ENCODE measurements around the gene LEKR1.
"Not testable (repeated sequence)": the region's sequence is repeated elsewhere in the genome, so short reads cannot be mapped to it uniquely, and the experiment has no call there.

Gene LEKR1

DNA sequence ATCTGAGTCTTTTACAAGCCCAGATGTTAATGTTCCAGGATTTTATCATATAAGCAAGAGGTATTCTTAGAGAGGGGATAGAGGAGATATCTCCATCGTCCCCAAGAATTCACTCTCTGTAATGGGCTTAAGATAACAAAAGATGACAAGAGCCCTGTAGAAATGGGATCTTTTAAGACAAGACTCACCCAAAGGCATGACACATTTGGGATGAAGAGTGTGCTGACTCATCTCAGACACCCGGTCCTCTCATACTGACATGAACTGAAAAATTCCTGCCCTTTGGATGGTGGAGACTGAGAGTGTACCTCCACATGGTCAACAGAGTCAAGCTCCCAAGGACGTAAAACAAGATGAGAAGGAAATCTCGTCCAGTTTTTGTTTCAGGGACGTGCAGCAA, 11.0 kb downstream of the LEKR1 start:
- DNase-seq (ENCODE audit: low spot score): peak; percentile 48

DNA sequence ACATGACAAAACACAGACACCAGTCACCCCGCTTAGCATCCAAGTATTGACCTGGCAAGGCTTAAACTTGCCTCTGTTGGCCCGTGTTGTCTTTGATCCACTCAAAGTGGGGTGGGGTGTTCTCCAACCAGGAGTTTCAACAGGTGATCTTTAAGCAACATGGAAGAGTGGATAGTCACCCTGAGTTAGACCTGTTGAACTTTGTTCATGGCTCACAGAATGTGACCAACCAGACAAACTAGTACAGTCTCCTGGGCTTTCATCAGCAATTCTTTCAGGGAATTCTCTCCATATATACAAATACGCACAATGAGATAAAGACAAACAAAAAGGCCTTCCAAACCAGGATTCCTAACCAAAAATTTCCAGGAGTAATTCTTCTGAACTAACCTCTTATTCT, 11.9 kb downstream of the LEKR1 start:
- no peak for DNase-seq (ENCODE audit: low spot score)

DNA sequence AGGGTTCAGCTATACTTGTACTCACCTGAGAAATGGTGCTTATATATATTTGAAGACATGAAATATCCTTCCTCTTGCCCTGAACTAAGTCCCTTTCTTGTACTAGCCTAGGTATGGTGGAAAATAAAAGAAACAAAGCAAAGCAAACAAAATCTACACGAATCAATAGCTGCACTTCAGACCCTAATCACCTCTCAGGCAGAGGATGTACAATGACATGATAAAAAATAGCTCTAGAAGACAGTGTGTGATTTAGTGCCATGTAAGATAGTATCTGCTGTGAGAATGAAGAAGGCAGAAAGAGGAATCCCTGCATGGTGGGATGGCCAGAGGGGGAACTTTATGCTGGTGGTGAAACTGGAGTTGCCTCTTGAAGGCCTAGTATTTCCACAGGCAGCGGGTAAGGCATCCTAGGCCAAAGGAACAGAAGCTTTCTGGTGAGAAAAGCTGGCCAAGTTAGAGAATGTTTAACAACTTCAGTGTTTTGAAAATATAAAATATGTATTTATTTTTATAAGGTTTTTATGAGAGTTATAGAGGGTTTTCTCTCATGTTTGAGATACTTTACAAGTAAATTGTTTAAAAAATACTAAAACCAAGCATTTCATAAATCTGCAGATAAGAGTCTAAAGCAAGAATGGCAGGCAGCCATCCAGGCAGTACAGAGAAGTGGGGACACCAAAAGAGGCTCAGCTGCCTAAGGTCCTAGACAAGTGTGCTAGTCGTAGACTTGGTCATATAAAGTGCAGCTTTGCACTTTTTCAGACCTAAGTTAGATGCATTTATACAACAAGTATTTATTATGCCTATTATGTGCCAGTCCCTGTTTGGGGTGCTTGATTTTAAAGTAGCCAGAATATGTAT, 14.9 kb downstream of the LEKR1 start:
- no peak for DNase-seq (ENCODE audit: low spot score)

DNA sequence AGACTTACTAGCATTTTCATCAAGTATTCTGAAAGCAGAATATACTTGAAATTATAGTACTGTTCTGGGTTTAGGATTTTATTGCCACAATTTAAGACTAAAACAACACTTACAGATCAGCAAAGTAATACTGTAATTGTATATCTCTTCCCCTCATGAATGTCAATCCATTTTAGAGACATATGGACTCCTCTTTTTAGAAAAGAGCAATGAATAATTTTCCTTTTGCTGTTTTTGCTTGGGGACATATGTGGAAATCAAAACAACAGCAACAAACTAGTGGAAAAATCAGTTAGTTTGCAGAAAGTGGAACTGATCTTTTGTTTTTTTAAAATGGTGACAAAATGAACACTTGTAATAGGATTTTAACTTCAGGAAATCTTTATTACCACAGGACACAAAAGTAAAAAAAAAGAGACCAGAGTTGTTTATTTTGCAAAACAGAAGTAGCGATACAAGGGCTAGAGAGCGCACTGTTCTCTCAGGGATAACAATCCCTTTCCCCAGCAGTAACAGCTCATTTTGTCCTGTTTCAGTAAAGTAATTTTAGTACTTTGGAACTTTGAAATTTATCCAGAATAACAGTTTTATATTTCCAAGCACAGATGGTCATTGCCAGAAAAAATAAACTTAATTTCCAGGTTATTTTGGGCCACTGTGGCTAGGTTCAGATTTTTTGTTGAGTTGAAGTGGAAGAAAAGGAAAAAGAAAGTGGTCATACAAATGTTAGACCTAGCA, 17.1 kb downstream of the LEKR1 start:
- DNase-seq (ENCODE audit: low spot score): no peak

DNA sequence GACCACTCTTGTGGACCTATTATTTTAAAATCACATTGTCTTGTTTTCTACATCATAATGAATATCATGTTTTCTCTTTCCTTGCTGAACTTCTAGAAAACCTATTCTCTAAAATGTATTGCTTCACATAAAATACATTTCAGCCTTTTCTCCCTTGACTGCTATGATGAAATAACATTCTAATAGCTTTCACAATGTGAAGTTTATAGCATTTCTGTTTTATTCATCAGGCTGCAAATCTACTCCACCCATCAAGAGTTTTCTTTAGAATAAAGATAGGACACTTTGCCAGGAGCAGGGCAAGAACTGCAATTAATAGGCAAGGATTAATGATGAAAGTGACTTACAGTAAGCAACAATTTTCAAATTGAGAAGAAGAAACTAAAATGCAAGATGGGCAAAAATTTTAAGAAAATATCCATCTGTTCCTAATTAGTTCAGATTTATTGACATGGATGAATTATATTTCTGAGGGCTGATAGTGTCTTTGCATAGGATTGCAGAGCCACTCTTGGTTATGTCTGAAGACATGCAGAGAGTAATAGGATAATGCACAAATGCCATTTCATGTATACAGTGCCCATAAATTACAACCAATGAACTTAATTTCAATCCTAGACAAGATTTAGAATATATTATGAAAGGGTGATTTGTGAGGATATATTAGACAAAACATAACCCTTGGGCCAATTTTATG, 21.7 kb downstream of the LEKR1 start:
- peak; percentile 20 for DNase-seq (ENCODE audit: low spot score)

DNA sequence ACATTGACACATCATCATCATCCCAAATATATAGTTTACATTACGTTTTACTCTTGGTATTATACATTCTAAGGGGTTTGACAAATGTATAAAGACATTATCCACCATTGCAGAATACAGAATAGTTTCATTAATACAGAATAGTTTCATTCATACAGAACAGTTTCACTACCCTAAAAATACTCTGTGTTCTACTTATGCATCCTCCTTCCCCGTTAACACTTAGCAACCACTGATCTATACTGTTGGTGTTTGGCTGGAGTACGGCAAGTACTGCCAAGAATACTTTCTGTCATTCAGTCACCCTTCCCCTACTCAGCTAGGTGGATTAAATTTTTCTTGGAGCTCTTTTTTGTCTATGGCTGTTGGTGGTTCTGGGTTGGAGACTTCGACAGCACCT, 33.4 kb downstream of the LEKR1 start:
- no peak for DNase-seq (ENCODE audit: low spot score)

DNA sequence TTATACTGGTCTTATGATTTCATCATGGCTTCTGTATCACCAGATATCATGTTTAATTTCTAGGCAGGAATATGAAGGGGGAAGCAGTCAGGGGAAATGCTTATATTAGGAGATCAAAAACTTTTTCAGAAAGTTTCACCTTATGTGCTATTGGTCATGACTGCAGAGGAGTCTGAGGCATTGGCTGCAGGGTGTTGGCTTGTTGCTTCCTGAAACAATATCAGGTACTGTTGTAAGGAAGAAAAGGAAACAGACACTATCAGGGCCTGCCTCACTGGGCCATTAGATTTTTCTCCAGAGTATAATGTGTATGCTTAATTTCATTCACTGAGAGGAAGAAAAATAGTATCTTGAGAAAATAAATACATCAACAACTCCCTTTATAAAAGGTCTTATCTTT, 34.7 kb downstream of the LEKR1 start:
- no peak for DNase-seq (ENCODE audit: low spot score)

DNA sequence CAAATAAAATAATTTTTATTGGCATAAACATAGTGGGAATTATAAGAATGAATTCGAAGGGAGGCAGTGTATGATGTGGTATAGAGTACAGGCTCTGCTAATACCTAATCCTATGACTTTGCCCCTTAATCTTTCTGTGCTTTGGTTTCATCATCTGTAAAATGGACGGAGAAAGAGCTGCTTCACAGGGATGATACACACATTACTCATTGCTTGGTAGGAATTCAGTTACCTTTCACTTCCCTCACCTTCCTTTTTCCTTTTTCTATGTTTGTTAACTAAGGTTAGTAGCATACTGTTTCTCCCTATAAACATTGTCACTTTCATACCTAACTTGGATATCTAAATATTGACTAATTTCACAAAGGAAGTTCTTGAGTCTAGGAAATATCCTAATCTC, 36.2 kb downstream of the LEKR1 start:
- DNase-seq (ENCODE audit: low spot score): no peak

DNA sequence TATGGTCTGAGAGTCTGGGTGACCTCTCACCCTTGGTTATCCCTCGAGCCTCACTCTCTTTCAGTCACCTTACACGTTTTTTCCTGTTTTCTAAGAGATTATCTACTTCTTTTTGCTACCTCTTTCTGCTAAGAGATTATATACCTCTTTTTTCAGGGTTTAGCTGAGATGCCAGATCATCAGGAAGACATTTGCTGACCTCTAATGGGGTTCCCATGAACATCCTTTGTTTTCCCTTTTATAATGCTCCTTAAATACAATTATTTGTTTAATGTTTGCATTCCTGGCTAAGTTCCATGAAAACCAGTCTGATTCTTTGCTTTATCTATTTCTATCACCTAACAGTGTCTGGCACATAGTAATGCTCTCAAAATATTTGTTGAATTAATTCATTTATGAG, 39.6 kb downstream of the LEKR1 start:
- DNase-seq (ENCODE audit: low spot score): no peak

DNA sequence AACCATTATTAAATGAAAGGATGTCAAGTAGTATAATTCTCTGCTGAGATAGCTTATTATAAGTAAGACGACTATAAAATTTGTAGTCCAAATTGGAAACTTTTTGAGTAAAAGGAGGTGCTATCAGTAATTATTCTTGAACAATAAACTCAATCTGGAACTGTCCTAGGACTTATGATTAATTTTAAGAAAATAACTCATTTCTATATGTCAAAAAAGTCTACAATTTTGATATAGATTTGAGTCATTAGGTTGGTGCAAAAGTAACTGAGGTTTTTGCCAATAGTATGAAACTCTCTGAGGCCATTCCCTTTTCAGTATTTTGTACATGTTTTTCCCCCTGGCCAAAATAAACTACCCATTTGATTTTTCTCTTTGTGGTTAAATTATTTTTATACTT, 41.0 kb downstream of the LEKR1 start:
- DNase-seq (ENCODE audit: low spot score): no peak

DNA sequence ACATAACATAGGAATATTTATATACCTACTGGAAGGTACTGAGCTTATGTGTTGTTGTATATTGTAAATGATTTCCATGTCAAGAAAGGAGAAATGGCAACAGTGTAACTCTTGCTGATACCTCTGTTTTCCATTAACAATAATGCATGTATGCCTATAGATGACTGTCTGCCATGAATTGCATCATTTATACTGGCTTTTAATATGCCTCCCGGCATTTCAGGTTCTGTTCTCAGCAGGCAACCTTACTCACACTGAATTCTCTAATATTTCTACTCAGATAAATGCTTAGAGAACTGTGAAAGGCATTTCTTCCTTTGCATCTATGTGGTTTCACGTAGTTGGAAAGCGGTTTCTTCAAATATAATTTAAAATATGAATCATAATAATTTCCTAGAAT, 41.8 kb downstream of the LEKR1 start:
- no peak for DNase-seq (ENCODE audit: low spot score)

DNA sequence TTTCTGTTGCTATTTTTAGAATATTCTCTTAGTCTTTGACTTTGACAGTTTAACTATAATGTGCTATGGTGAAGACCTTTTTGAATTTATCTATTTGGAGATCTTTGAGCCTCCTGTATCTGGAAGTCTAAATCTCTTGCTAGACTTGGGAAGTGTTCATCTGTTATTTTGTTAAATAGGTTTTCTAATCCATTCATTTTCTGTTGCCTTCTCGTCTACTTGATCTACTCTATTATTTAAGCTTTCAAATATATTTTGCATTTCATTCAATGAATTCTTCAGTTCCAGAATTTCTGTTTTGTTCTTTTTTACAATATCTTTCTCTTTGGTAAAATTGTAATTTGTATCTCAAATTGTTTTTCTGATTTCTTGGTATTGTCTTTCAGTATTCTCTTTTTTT, 47.8 kb downstream of the LEKR1 start:
- DNase-seq (ENCODE audit: low spot score): no peak

DNA sequence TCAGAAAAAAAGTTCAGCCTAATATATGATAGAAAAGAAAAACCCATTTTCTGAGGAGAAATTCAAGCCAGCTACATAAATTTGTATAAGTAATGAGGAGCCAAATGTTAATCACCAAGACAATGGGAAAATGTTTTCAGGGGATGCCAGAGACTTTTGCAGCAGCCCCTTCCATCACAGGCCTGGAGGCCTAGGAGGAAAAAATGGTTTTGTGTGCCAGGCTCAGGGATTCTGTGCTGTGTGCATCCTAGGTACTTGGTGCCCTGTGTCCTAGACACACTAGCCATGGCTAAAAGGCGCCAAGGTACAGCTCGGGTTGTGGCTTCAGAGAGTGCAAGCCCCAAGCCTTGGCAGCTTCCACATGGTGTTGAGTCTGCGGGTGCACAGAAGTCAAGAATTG, 53.3 kb downstream of the LEKR1 start:
- DNase-seq (ENCODE audit: low spot score): not testable (repeated sequence)

DNA sequence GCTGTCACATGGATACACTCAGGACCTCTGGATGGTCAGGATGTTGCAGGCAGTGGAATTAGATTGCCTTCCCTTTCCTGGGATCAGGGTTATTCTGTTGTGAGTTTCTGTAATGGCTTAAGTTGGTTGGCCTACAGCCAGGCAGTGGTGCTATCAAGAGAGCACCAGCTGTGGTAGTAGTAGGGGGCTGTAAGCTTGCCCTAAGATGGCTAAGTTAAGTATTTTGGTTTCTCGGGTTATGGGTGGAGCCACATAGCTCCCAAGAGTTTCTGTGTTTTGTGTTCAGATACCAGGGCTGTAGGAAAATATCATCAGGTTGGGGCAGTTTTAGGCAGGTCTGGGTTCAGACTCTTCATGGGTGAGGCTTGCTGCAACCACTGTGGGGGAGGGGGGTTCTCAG, 59.6 kb downstream of the LEKR1 start:
- no peak for DNase-seq (ENCODE audit: low spot score)

DNA sequence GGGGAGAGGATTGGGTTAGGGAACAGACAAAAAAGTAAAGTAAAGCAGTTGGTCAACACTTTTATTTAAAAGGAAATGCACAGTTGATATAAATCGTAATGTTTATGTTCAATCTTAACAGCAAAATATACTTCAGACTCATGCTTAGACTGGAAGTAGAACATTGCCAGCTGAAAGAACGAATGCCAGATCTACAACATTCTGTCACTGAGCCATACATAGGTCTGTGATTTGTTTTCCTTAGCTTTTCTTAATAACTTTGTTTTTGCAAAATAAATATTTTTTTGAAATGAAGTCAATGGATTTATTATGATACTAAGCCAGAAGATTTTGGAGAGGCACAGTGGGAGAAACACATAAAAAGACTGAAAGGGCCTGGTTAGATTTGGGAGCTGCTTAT, 62.0 kb downstream of the LEKR1 start:
- DNase-seq (ENCODE audit: low spot score): no peak

DNA sequence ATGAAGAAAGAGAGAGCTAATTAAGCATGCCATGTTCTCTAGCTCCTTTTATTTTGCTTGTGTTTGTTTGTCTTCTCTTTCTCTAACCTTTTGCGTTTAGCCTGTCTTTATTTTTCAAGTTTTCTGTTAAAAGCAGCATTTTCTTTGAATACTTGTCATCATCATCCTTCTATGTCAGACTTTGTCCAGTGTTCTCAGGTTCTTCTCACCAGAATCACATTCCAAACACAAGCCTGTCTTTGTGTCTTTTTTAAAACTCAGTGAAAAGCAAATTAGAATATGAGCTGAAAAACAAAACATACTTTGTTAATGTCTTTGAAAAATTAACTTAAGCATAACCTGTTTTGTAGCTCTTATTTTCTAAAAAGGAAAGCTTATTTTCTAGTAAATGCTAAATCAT, 62.4 kb downstream of the LEKR1 start:
- DNase-seq (ENCODE audit: low spot score): no peak

DNA sequence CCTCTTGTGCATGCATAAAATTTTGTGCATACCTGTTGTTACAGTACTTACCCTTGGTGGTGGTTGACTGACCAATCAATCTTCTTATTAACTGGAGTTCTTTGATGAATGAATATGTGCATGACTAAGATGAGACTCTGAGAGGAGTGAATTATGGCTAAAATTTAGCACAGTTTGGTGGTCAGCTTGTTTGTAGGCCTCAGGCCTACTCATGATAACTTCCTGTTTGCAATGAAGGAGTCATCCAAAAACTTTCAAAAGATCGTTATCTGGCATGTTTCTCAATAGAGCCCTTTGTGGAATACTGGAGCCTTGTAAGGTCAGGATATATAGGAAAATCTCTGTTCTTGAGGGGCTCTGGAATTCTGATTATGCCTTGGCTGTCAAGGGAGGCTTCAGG, 66.5 kb downstream of the LEKR1 start:
- peak; percentile 28 for DNase-seq (ENCODE audit: low spot score)

DNA sequence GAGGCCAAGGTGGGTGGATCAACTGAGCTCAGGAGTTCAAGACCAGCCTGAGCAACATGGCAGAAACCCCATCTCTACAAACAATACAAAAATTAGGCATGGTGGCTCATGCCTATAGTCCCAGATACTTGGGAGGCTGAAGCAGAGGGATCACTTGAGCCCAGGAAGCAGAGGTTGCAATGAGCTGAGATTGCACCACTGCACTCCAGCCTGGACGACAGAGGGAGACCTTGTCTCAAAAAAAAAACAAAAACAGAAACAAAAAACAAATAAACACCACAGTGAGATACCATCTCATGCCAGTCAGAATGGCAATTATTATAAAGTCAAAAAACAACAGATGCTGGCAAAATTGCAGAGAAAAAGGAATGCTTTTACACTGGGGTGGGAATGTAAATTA, 69.2 kb downstream of the LEKR1 start:
- DNase-seq (ENCODE audit: low spot score): not testable (repeated sequence)

DNA sequence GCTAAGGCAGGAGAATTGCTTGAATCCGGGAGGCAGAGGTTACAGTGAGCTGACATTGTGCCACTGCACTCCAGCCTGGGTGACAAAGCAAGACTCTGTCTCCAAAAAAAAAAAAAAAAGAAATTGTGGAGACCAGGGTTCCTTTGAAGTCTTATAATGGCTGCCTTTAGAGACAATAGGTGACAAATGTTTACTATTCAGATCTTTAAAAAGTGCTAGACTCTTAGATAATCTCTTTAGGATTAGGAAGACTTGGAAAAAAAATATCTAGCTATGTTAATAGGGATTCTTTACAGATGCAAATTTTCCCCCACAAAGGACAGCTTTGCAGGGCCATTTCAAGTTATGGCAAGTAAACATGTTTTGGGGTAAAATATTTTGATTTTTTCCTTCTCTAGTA, 71.7 kb downstream of the LEKR1 start:
- not testable (repeated sequence) for DNase-seq (ENCODE audit: low spot score)

DNA sequence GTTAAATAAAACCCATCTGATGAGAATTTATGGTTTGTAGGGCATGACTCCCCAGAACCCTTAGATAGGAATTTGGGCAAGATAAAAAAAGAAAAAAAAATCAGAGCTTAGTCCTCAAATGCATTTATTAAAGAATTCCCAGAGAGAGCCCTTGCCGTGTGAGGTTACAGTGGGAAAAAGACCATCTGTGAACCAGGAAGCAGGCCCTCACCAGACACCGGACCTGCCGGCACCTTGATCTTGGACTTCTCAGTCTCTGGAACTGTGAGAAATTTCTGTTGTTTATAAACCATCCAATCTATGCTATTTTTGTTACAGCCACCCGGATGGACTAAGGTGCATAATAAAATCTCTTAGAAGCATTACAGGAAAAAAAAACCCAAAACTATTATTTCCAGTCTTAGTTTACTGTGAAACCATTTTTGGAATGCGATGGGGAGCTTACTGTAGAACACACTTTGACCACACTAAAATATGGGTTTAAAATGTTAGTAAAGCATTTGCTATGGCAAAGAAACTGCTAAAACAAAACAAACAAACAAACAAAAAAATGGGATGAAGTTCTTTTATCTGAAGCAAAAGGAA, 72.2 kb downstream of the LEKR1 start:
- DNase-seq (ENCODE audit: low spot score): no peak

DNA sequence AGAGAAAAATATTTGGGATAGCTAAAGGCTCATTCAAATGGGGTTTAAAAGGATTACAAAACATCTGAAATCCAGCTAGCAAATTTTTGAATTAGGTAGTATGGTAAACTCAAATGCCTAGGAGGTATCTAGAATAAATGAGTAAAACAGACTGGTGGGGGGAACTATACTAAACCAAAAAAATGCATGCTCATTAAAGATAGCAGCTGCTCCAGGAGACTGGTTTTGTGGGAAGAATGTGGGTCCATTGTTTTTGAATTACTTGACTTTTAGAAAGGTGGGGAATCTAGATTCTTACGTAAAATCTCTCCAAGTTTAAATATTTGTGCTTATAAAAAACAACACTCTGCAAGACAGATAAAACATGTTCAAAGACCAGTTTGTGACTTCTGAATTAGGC, 73.8 kb downstream of the LEKR1 start:
- no peak for DNase-seq (ENCODE audit: low spot score)

DNA sequence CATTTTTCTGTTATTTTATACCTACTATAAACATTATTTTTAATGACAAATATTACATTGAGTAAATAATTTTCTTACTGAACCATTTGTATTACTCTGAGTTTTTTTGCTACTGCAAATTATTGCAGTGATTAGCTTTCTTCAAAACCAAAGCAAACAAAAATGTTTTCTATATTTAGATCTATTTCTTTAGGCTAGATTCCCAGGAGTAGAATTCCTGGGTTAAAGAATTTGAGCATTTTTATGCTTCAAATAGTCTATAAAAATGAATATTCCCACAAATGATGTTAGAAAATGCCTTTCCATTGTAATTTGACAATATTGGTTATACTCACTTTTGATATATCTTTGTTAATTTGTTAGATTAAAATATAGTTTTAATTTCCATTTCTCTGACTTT, 76.8 kb downstream of the LEKR1 start:
- DNase-seq (ENCODE audit: low spot score): no peak

DNA sequence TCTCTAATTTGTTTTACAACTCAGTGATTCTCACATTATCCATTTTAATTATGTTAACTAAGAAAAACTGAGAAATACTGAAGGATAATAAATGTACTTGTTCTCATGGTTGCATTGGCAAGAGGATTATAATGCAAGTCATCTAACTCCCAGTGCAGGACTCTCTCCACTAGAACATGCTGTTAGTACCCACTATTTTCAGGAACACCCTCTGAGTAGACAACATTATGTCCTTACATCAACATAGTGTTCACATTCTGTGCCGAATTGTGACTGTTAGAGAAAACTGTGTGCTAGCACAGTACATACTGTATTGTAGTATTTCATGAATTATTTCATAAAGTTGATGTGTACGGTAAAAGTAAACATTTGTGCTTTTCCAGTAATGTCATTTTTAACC, 80.1 kb downstream of the LEKR1 start:
- no peak for DNase-seq (ENCODE audit: low spot score)

Data from GM03348 (cell line).